Activated effector memory CD4-positive, alpha-beta T cell treated with anti-CD3 and anti-CD28 coated beads, Interleukin-2, amount 50 U/mL, for 16 hours (primary cell): ENCODE results near the gene CCDC92.
A peak's percentile ranks its signal among the peaks of the same experiment; 100 is the strongest.

Experiments
- DNase-seq: peaks from one replicate; pipeline ENCODE4 v3.0.0-alpha.2; 2020

CCDC92 gene

GRCh38 chr12:124001343-124001742 lies 28.7 kb upstream of the CCDC92 start:
- DNase-seq, result no peak

- DNase-seq, result no peak
Observed at GRCh38 chr12:124000111-124000510, 27.5 kb upstream of the CCDC92 start.

GRCh38 chr12:123998991-123999359 lies 26.3 kb upstream of the CCDC92 start:
- no peak for DNase-seq

- no peak for DNase-seq
Observed at GRCh38 chr12:123998344-123998990, 25.8 kb upstream of the CCDC92 start.

GRCh38 chr12:123997908-123998307 lies 25.3 kb upstream of the CCDC92 start:
- no peak for DNase-seq

- DNase-seq, result no peak
Observed at GRCh38 chr12:123997033-123997822, 24.6 kb upstream of the CCDC92 start.

GRCh38 chr12:123996581-123996980 lies 23.9 kb upstream of the CCDC92 start:
- no peak for DNase-seq

- no peak for DNase-seq
Observed at GRCh38 chr12:123995023-123995748, 22.6 kb upstream of the CCDC92 start.

- no peak for DNase-seq
Observed at GRCh38 chr12:123992118-123992825, 19.6 kb upstream of the CCDC92 start.

GRCh38 chr12:123991372-123991951 lies 18.8 kb upstream of the CCDC92 start:
- DNase-seq, result no peak

- no peak for DNase-seq
Observed at GRCh38 chr12:123990511-123990910, 17.9 kb upstream of the CCDC92 start.

GRCh38 chr12:123989753-123990152 lies 17.1 kb upstream of the CCDC92 start:
- DNase-seq, result no peak

GRCh38 chr12:123989168-123989567 lies 16.5 kb upstream of the CCDC92 start:
- no peak for DNase-seq

GRCh38 chr12:123987022-123987421 lies 14.4 kb upstream of the CCDC92 start:
- DNase-seq, result no peak

- DNase-seq, result no peak
Observed at GRCh38 chr12:123986374-123986965, 13.8 kb upstream of the CCDC92 start.

- no peak for DNase-seq
Observed at GRCh38 chr12:123984903-123985302, 12.3 kb upstream of the CCDC92 start.

GRCh38 chr12:123983822-123984485 lies 11.3 kb upstream of the CCDC92 start:
- peak; percentile 70 for DNase-seq

- DNase-seq, result no peak
Observed at GRCh38 chr12:123982269-123982668, 9.6 kb upstream of the CCDC92 start.

- no peak for DNase-seq
Observed at GRCh38 chr12:123979566-123979965, 6.9 kb upstream of the CCDC92 start.

- DNase-seq, result no peak
Observed at GRCh38 chr12:123976227-123976826, 3.7 kb upstream of the CCDC92 start.

GRCh38 chr12:123973552-123974341 lies 1.1 kb upstream of the CCDC92 start:
- DNase-seq, result peak; percentile 71
